ENCODE measurements around the gene GATB. TPM values are rescaled to one million over a fixed set of nuclear protein-coding genes. Genes with fewer than 3 reads are reported as not detected.
"Not testable (repeated sequence)": the region's sequence is repeated elsewhere in the genome, so short reads cannot be mapped to it uniquely, and the experiment has no call there.

The GATB gene
- total RNA-seq, 1 donor from 2014 or later: 22.9 TPM

GRCh38 chr4:151738720-151739517, 21.9 kb downstream of the GATB start:
- no peak overlapping the region for H3K27ac Mint-ChIP-seq

GRCh38 chr4:151736852-151737251, 24.0 kb downstream of the GATB start:
- intact Hi-C loops (cut with micrococcal nuclease); H3K27me3 Mint-ChIP-seq; H3K4me3 Mint-ChIP-seq; H3K27ac Mint-ChIP-seq; POLR2A ChIA-PET; CTCF ChIA-PET; DNase-seq; ATAC-seq (ENCODE audit: low read depth); H3K4me1 Mint-ChIP-seq: not testable (repeated sequence)
- Mint-ChIP-seq H3K36me3 (ENCODE audit: low read depth) (peaks cover 62% of the 10 kb centered on the region), H3K9me3 (peaks cover 20% of the 10 kb centered on the region)

More at GRCh38 chr4:151738720-151739517, 21.9 kb downstream of the GATB start:
- no peak for ATAC-seq (ENCODE audit: low read depth)
- Mint-ChIP-seq H3K9me3 (peaks cover 20% of the 10 kb centered on the region), H3K4me3 (no peak overlapping the region), H3K36me3 (ENCODE audit: low read depth) (peaks cover 64% of the 10 kb centered on the region), H3K4me1 (no peaks in the 10 kb centered on the region), H3K27me3 (no peaks in the 10 kb centered on the region)
- TF ChIP-seq CTCF (IDR thresholded peaks at IDR 0.05): no peak
- intact Hi-C loops (cut with micrococcal nuclease): no loop called here
- ChIA-PET CTCF (no interaction called here), POLR2A (no interaction called here)
- DNase-seq: no peak

GRCh38 chr4:151736361-151736760, 24.4 kb downstream of the GATB start:
- H3K4me3 Mint-ChIP-seq: no peak overlapping the region
- peaks cover 1% of the 10 kb centered on the region for H3K4me1 Mint-ChIP-seq
- ChIA-PET CTCF (no interaction called here), POLR2A (no interaction called here)
- no peak for TF ChIP-seq CTCF (IDR thresholded peaks at IDR 0.05)
- intact Hi-C loops (cut with micrococcal nuclease): no loop called here
- no peak for ATAC-seq (ENCODE audit: low read depth)
- H3K9me3 Mint-ChIP-seq: peaks cover 20% of the 10 kb centered on the region
- H3K27me3 Mint-ChIP-seq: no peaks in the 10 kb centered on the region
- no peak for DNase-seq
- no peak overlapping the region for H3K27ac Mint-ChIP-seq
- peaks cover 57% of the 10 kb centered on the region for H3K36me3 Mint-ChIP-seq (ENCODE audit: low read depth)

GRCh38 chr4:151731670-151732069, 29.1 kb downstream of the GATB start:
- not testable (repeated sequence) for H3K4me3 Mint-ChIP-seq; H3K4me1 Mint-ChIP-seq; ATAC-seq (ENCODE audit: low read depth)

GRCh38 chr4:151729731-151730559, 30.9 kb downstream of the GATB start:
- CTCF ChIA-PET: interaction anchor here (0.6 kb wide), 1 partner anchor 30 kb away, joined by 3 read pairs; no protein-coding TSS in a partner anchor
- peaks cover 1% of the 10 kb centered on the region for H3K4me1 Mint-ChIP-seq
- no peaks in the 10 kb centered on the region for H3K27me3 Mint-ChIP-seq
- H3K4me3 Mint-ChIP-seq: no peak overlapping the region
- DNase-seq (no peak), ATAC-seq (ENCODE audit: low read depth) (no peak)
- H3K27ac Mint-ChIP-seq: no peak overlapping the region
- intact Hi-C loops (cut with micrococcal nuclease): no loop called here
- POLR2A ChIA-PET: no interaction called here
- H3K9me3 Mint-ChIP-seq: no peaks in the 10 kb centered on the region
- H3K36me3 Mint-ChIP-seq (ENCODE audit: low read depth): peaks cover 11% of the 10 kb centered on the region
- TF ChIP-seq CTCF (IDR thresholded peaks at IDR 0.05): no peak

More at GRCh38 chr4:151731670-151732069, 29.1 kb downstream of the GATB start:
- POLR2A ChIA-PET; H3K27ac Mint-ChIP-seq; intact Hi-C loops (cut with micrococcal nuclease); DNase-seq; CTCF ChIA-PET; H3K27me3 Mint-ChIP-seq; H3K9me3 Mint-ChIP-seq: not testable (repeated sequence)
- H3K36me3 Mint-ChIP-seq (ENCODE audit: low read depth): peaks cover 26% of the 10 kb centered on the region

GRCh38 chr4:151728679-151729078, 32.1 kb downstream of the GATB start:
- Mint-ChIP-seq H3K36me3 (ENCODE audit: low read depth) (peaks cover 8% of the 10 kb centered on the region), H3K27me3 (no peaks in the 10 kb centered on the region), H3K4me3 (no peak overlapping the region), H3K4me1 (peaks cover 1% of the 10 kb centered on the region), H3K27ac (no peak overlapping the region), H3K9me3 (no peaks in the 10 kb centered on the region)
- ATAC-seq (ENCODE audit: low read depth): no peak
- ChIA-PET POLR2A (no interaction called here), CTCF (no interaction called here)
- intact Hi-C loops (cut with micrococcal nuclease): no loop called here
- no peak for DNase-seq
- TF ChIP-seq CTCF (IDR thresholded peaks at IDR 0.05): no peak

Measured in activated B cell treated with CpG ODN at 0.5 μM for 24 hours (primary cell).